Neuronal stem cell (in vitro differentiated cells): Measurements from ENCODE around the gene ABCC1.

Source experiments
- DNase-seq: peaks from one replicate; pipeline ENCODE4 v3.0.0-alpha.2; 2013; ENCODE audit warnings: low spot score
- H2AFZ ChIP-seq: one replicate; pipeline ENCODE4 v1.6.1; 2013; ENCODE audit warnings: mild to moderate bottlenecking, low read length, inconsistent platforms
- H2AK5ac ChIP-seq: 2 replicates; pipeline ENCODE4 v1.6.1; 2013; ENCODE audit warnings: low read depth, mild to moderate bottlenecking, inconsistent platforms, low read length, moderate library complexity, mixed read lengths
- H2BK120ac ChIP-seq: 2 replicates; pipeline ENCODE4 v1.6.1; 2013; ENCODE audit warnings: low read depth, mild to moderate bottlenecking, inconsistent platforms, low read length, moderate library complexity, mixed read lengths
- H2BK12ac ChIP-seq: one replicate; pipeline ENCODE4 v1.6.1; 2013; ENCODE audit warnings: low read length, inconsistent platforms
- H2BK15ac ChIP-seq: 2 replicates; pipeline ENCODE4 v1.6.1; 2013; ENCODE audit warnings: mild to moderate bottlenecking, low read length, inconsistent platforms, mixed read lengths
- H2BK5ac ChIP-seq: one replicate; pipeline ENCODE4 v1.6.1; 2013; ENCODE audit warnings: inconsistent platforms, mild to moderate bottlenecking, low read length, moderate library complexity
- H3K14ac ChIP-seq: one replicate; pipeline ENCODE4 v1.6.1; 2013; ENCODE audit warnings: low read length, inconsistent platforms
- H3K18ac ChIP-seq: 2 replicates; pipeline ENCODE4 v1.6.1; 2013; ENCODE audit warnings: low read length, inconsistent platforms
- H3K23ac ChIP-seq: 2 replicates; pipeline ENCODE4 v1.6.1; 2013; ENCODE audit warnings: low read depth, mild to moderate bottlenecking, mixed read lengths, low read length, inconsistent platforms; ENCODE audit not compliant: poor library complexity
- H3K27ac ChIP-seq: replicated peaks from 3 replicates; pipeline ENCODE4 v1.5.1; 2013; ENCODE audit warnings: low read length, inconsistent platforms
- H3K27me3 ChIP-seq, 3 experiments: 2 replicates each; pipeline ENCODE4 v1.6.1; 2013; ENCODE audit warnings: low read length in 3 of 3, mild to moderate bottlenecking in 2 of 3, inconsistent platforms in 1 of 3, low read depth in 1 of 3, mixed read lengths in 1 of 3, moderate library complexity in 1 of 3; ENCODE audit not compliant: control insufficient read depth in 3 of 3, insufficient read depth in 3 of 3
- H3K36me3 ChIP-seq, 2 donors: replicated peaks in 1 of 2; 2 replicates each; pipeline ENCODE4 v1.6.1; 2013; ENCODE audit warnings: low read length in 2 of 2; ENCODE audit not compliant: control insufficient read depth in 2 of 2, insufficient read depth in 2 of 2
- H3K4ac ChIP-seq: 2 replicates; pipeline ENCODE4 v1.6.1; 2013; ENCODE audit warnings: inconsistent platforms, mild to moderate bottlenecking, low read length, moderate library complexity
- H3K4me1 ChIP-seq, 2 donors: 1 replicate in 1 of 2; 2 replicates in 1 of 2; pipeline ENCODE4 v1.6.1; 2013; ENCODE audit warnings: low read length in 2 of 2, low read depth in 1 of 2; ENCODE audit not compliant: control insufficient read depth in 2 of 2, insufficient read depth in 1 of 2
- H3K4me2 ChIP-seq: one replicate; pipeline ENCODE4 v1.6.1; 2013; ENCODE audit warnings: mild to moderate bottlenecking, low read length, inconsistent platforms; ENCODE audit not compliant: insufficient read depth, poor library complexity, severe bottlenecking
- H3K4me3 ChIP-seq, 2 donors: 2 replicates each; pipeline ENCODE4 v1.5.1; 2013; ENCODE audit warnings: low read length in 2 of 2, mild to moderate bottlenecking in 2 of 2, inconsistent platforms in 1 of 2, moderate library complexity in 1 of 2
- H3K79me1 ChIP-seq: one replicate; pipeline ENCODE4 v1.6.1; 2013; ENCODE audit warnings: low read depth, mild to moderate bottlenecking, inconsistent platforms, low read length, moderate library complexity
- H3K9ac ChIP-seq: one replicate; pipeline ENCODE4 v1.6.1; 2013; ENCODE audit warnings: mild to moderate bottlenecking, low read depth, low read length, inconsistent platforms; ENCODE audit not compliant: poor library complexity
- H3K9me3 ChIP-seq, 2 donors: replicated peaks in 1 of 2; 2 replicates each; pipeline versions ENCODE3 to v1.6.1; 2013; ENCODE audit warnings: low read length in 2 of 2, mild to moderate bottlenecking in 2 of 2, inconsistent platforms in 1 of 2, low read depth in 1 of 2, mixed read lengths in 1 of 2, moderate library complexity in 1 of 2; ENCODE audit not compliant: control insufficient read depth in 2 of 2, insufficient read depth in 1 of 2
- H4K8ac ChIP-seq: one replicate; pipeline ENCODE4 v1.6.1; 2013; ENCODE audit warnings: low read depth, mild to moderate bottlenecking, inconsistent platforms, low read length, moderate library complexity
- H4K91ac ChIP-seq: one replicate; pipeline ENCODE4 v1.6.1; 2013; ENCODE audit warnings: low read length, low read depth, mild to moderate bottlenecking, inconsistent platforms; ENCODE audit not compliant: poor library complexity
- WGBS, 2 donors: extraction: QIAGEN DNeasy Blood & Tissue Kit; methylation state at CpG; one replicate each; pipeline ENCODE4 v1.1.7; 2013; ENCODE audit warnings: missing lambda C conversion rate in 2 of 2, mixed read lengths in 1 of 2; ENCODE audit not compliant: insufficient read length in 2 of 2, insufficient replicate concordance in 1 of 2; ENCODE audit errors: extremely low coverage in 2 of 2; 5-methylcytosine and 5-hydroxymethylcytosine counted together

Gene ABCC1

DNA sequence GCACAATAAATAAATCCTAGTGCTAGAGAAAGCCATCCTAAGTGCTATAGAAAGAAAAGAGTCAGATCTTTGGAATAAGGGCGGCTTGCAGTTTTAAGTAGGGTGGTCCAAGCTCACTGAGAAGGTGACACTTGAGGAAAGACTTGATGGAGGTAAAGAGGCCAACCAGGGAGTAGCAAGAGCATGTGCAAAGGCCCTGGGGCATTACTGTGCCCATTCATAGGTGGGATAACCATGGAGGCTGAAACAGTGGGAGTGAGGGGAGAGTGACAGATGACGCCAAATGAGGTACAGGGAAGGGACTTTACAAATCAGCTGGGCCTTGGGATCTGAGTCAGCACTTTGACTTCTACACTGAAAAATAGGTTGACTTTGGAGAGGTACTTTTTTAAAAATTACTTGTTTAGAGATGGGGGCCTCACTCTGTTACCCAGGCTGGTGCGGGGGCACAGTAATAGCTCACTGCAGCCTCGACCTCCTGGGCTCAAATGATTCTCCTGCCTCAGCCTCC, 115.5 kb downstream of the ABCC1 start:
- no peak overlapping the region for H3K23ac ChIP-seq
- H3K4me1 ChIP-seq, result peaks cover 0 to 1% of the 10 kb centered on the region in 2 donors
- no peak overlapping the region for H2BK15ac ChIP-seq
- H4K91ac ChIP-seq, result no peak overlapping the region
- H3K18ac ChIP-seq, result no peak overlapping the region
- no peak overlapping the region for H3K4ac ChIP-seq
- no peak overlapping the region for H3K9ac ChIP-seq
- H3K27ac ChIP-seq, result no peak overlapping the region
- no peak overlapping the region for H2BK12ac ChIP-seq
- WGBS, 2 donors, result no CpG with 5 or more reads among the region's 4 CpGs
- no peak overlapping the region for H2BK5ac ChIP-seq
- no peak overlapping the region for H3K4me3 ChIP-seq
- no peak overlapping the region for H2AK5ac ChIP-seq
- no peak overlapping the region for H2AFZ ChIP-seq
- no peaks in the 10 kb centered on the region for H3K9me3 ChIP-seq
- no peaks in the 10 kb centered on the region for H3K27me3 ChIP-seq
- H2BK120ac ChIP-seq, result no peak overlapping the region
- H3K4me2 ChIP-seq, result no peak overlapping the region
- no peak overlapping the region for H3K14ac ChIP-seq
- no peaks in the 10 kb centered on the region for H3K79me1 ChIP-seq
- no peak for DNase-seq
- peaks cover 0 to 15% of the 10 kb centered on the region in 2 donors for H3K36me3 ChIP-seq
- H4K8ac ChIP-seq, result no peak overlapping the region

DNA sequence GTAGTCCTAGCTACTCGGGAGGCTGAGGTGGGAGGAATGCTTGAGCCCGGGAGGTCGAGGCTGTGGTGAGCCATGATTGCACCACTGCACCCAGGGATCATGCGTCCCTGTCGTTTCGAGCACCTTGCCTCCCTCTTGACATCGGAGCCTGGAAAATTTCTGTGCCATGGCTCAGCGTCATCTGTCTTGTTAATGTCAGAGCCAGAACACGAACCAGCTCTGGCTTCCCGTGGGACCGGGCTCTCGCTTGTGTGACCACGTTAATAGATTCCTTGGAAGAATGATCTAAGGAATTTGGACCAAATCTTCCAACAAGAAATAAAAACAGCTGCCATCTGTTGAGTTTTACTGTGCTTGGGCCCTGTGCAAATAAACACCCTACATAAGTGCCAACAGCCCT, 117.7 kb downstream of the ABCC1 start:
- H3K9me3 ChIP-seq, result no peaks in the 10 kb centered on the region
- no peaks in the 10 kb centered on the region for H3K79me1 ChIP-seq
- H2BK12ac ChIP-seq, result no peak overlapping the region
- H3K4me1 ChIP-seq, result no peaks in the 10 kb centered on the region
- no peak overlapping the region for H3K4ac ChIP-seq
- no peak overlapping the region for H3K14ac ChIP-seq
- H3K4me2 ChIP-seq, result no peak overlapping the region
- H3K4me3 ChIP-seq, result no peak overlapping the region
- peaks cover 0 to 14% of the 10 kb centered on the region in 2 donors for H3K36me3 ChIP-seq
- no peak overlapping the region for H2BK15ac ChIP-seq
- H2BK5ac ChIP-seq, result no peak overlapping the region
- WGBS, 2 donors, result no CpG with 5 or more reads among the region's 13 CpGs
- H3K27me3 ChIP-seq, result no peaks in the 10 kb centered on the region
- H2AK5ac ChIP-seq, result no peak overlapping the region
- H2AFZ ChIP-seq, result no peak overlapping the region
- no peak overlapping the region for H4K8ac ChIP-seq
- no peak overlapping the region for H3K23ac ChIP-seq
- H3K18ac ChIP-seq, result no peak overlapping the region
- H3K27ac ChIP-seq, result no peak overlapping the region
- H2BK120ac ChIP-seq, result no peak overlapping the region
- DNase-seq, result no peak
- H3K9ac ChIP-seq, result no peak overlapping the region
- no peak overlapping the region for H4K91ac ChIP-seq

DNA sequence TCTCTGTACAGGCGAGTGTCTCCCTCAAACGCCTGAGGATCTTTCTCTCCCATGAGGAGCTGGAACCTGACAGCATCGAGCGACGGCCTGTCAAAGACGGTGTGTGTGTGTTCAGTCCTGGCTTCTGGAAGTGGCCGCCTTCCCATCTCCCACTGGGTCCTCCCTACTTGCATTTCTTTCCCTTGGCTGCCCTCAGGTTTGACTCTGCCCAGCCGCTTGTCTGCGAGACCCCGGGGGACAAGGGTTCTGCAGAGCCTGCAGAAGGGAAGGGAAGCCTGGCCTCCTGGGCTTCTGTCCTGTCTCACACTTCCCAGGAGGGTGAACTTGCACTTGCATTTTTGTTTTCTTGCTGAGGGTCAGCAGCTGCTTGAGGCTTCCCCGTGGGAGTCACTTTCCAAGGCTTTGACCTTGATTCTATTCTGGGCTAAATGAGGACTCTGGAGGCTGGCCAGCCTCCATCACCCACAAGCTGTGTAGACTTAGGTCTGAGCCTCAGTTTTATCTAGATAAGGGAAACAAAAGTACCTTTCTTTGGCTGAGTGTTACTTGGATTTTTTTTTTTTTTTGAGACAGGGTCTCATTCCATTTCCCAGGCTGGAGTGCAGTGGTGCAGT, 122.3 kb downstream of the ABCC1 start:
- Histone ChIP-seq H3K4ac (no peak overlapping the region), H2BK12ac (no peak overlapping the region), H3K23ac (no peak overlapping the region), H3K4me1 (peaks cover 2 to 5% of the 10 kb centered on the region in 2 donors), H3K9me3 (no peaks in the 10 kb centered on the region), H4K8ac (no peak overlapping the region), H4K91ac (no peak overlapping the region), H3K4me2 (no peak overlapping the region), H2AK5ac (no peak overlapping the region), H3K18ac (no peak overlapping the region), H2BK5ac (no peak overlapping the region), H3K27ac (no peak overlapping the region), H2BK15ac (no peak overlapping the region), H3K4me3 (no peak overlapping the region), H3K14ac (no peak overlapping the region), H2AFZ (no peak overlapping the region), H3K36me3 (peaks cover 0 to 24% of the 10 kb centered on the region in 2 donors), H3K9ac (no peak overlapping the region), H2BK120ac (no peak overlapping the region), H3K79me1 (no peaks in the 10 kb centered on the region), H3K27me3 (no peaks in the 10 kb centered on the region)
- no peak for DNase-seq
- WGBS, 2 donors, result no CpG with 5 or more reads among the region's 11 CpGs

DNA sequence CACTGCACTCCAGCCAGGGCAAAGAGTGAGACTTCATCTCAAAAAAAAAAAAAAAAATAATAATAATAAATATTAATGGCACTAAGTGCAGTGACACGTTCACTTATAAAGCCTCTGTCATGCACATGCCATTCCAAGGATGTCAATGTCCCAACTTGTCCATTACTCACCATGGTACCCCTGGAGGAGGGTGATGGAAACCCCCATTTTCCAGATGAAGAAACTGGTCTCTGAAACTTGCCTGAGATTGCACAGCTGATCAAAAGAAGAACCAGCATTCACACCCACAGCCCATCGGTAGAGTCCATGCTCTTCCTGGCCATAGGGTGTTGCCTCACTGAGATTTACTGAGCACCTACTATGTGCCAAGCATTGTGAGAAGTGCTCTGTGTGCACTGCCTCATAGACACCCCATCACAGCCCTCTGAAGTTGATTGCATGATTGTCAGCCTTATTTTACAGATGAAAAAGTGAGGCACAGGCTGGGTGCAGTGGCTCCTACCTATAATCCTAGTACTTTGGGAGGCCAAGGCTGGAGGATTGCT, 123.7 kb downstream of the ABCC1 start:
- Histone ChIP-seq H3K27me3 (no peaks in the 10 kb centered on the region), H3K18ac (no peak overlapping the region), H3K9ac (no peak overlapping the region), H3K4me1 (peaks cover 2 to 5% of the 10 kb centered on the region in 2 donors), H3K9me3 (no peaks in the 10 kb centered on the region), H2AFZ (no peak overlapping the region), H2BK12ac (no peak overlapping the region), H2BK120ac (no peak overlapping the region), H3K4me3 (no peak overlapping the region), H2AK5ac (no peak overlapping the region), H3K14ac (no peak overlapping the region), H3K4me2 (no peak overlapping the region), H2BK5ac (no peak overlapping the region), H4K8ac (no peak overlapping the region), H3K27ac (no peak overlapping the region), H3K36me3 (peaks cover 0 to 25% of the 10 kb centered on the region in 2 donors), H4K91ac (no peak overlapping the region), H3K23ac (no peak overlapping the region), H3K4ac (no peak overlapping the region), H2BK15ac (no peak overlapping the region), H3K79me1 (no peaks in the 10 kb centered on the region)
- no peak for DNase-seq
- no CpG with 5 or more reads among the region's 2 CpGs for WGBS, 2 donors
